Heart right ventricle (tissue), 16 donors: ENCODE results near the gene PAPLN. TPM values are rescaled to one million over a fixed set of nuclear protein-coding genes. Genes with fewer than 3 reads are reported as not detected.

Experiments used
- ATAC-seq, 8 donors: fragments of 200-7000 bp; cut with Tn5 transposase; one replicate each; pipeline ENCODE4 v1.9.1; 2020; ENCODE audit warnings: mild to moderate bottlenecking in 8 of 8, moderate library complexity in 8 of 8, moderate number of reproducible peaks in 1 of 8
- DNase-seq, 2 donors: peaks; one replicate each; pipeline ENCODE4 v3.0.0-alpha.2; 2020
- H3K27ac ChIP-seq, 10 donors: fragments of 200-600 bp; sonication (generic) in 2 of 10; one replicate each; pipeline versions ENCODE4 v1.5.0 to v1.8.0; 2020 to 2022; ENCODE audit warnings: mild to moderate bottlenecking in 3 of 10
- H3K27me3 ChIP-seq, 7 donors: fragments of 200-600 bp; one replicate each; pipeline ENCODE4 v1.8.0; 2021 to 2022; ENCODE audit warnings: mild to moderate bottlenecking in 2 of 7
- H3K36me3 ChIP-seq, 9 donors: fragments of 200-600 bp; sonication (generic) in 1 of 9; one replicate each; pipeline versions ENCODE4 v1.5.0 to v1.8.0; 2020 to 2022; ENCODE audit warnings: mild to moderate bottlenecking in 2 of 9
- H3K4me1 ChIP-seq, 9 donors: fragments of 200-600 bp; sonication (generic) in 1 of 9; one replicate each; pipeline versions ENCODE4 v1.5.0 to v1.8.0; 2020 to 2022; ENCODE audit warnings: mild to moderate bottlenecking in 4 of 9
- H3K4me3 ChIP-seq, 10 donors: fragments of 200-600 bp; sonication (generic) in 2 of 10; one replicate each; pipeline versions ENCODE4 v1.5.0 to v1.8.0; 2020 to 2022; ENCODE audit warnings: mild to moderate bottlenecking in 7 of 10, moderate library complexity in 2 of 10
- H3K9me3 ChIP-seq, 11 donors: fragments of 200-600 bp in 10 of 11; sonication (generic) in 2 of 11; one replicate each; pipeline versions ENCODE4 v1.5.0 to v1.8.0; 2013 to 2022; ENCODE audit warnings: mild to moderate bottlenecking in 2 of 11, control low read depth in 1 of 11, moderate library complexity in 1 of 11
- WGBS, 2 donors: extraction: QIAGEN DNeasy Blood & Tissue Kit; methylation state at CpG; one replicate each; pipeline ENCODE4 v1.1.7; 2013; ENCODE audit warnings: inconsistent platforms in 1 of 2; 5-methylcytosine and 5-hydroxymethylcytosine counted together
- intact Hi-C, 10 donors: fragments of 100-400 bp; cut with DNase I; formaldehyde crosslinking; loops; one replicate each; pipeline versions ENCODE4 v1.11.1 to v1.14.2; 2022
- polyA plus RNA-seq, 2 donors: library from polyadenylated mRNA; stranded (reverse); fragments of 200-250 nt; gene quantifications; one replicate each; pipeline ENCODE4 v1.2.3, GENCODE V29; 2013
- total RNA-seq, 10 donors: library from RNA; stranded (reverse); fragmentation: NEBNext Ultra II Directional in 3 of 10; extraction: Animal tissue kit (Norgen Biotek cat#: 25700) in 3 of 10; gene quantifications; one replicate each; pipeline versions ENCODE4 v1.2.1 to v1.2.4, GENCODE V29; 2021 to 2023
- TF ChIP-seq, protein P1 (sequence below), 9 donors: fragments of 200-600 bp; sonication (generic) in 2 of 9; IDR thresholded peaks; one replicate each; pipeline versions ENCODE4 v1.5.0 to v1.8.0; 2021 to 2022; ENCODE audit warnings: antibody characterized with exemption in 9 of 9, mild to moderate bottlenecking in 5 of 9, moderate library complexity in 1 of 9
- donor health status: Arrhythmogenic right ventricular cardiomyopathy.
- donor health status: ischemic (EF 13 %, LVEDD 7.1; RV severe dilation, severe dysfunction).
- donor health status: healthy with polysubstance abuse.
- donor health status: DM: no; HTN: yes; CAD: no.
- donor health status: DM: no; HTN: no; CAD: no.
- donor health status: ischemic (EF 25% LVEDD 6.9; RV normal size, moderate dysfunction).
- donor health status: ischemic (EF 25% LVEDD 5.7; RV mildly dilated, moderate dysfunction).
- donor health status: healthy.
- donor health status: DM: yes; HTN: yes; CAD: no.
- donor health status: Ischemic cardiomyopathy.
- donor health status: ischemic (EF 35%, LVEDD 5.7; RV mildly dilated, moderate dysfunction).
- donor health status: nonischemic (EF 11% LVEDD 7.7; RV severe dilation, severe dysfunction).
- donor health status: DM: yes; HTN: yes; CAD: no.
- donor health status: PGD.
- donor health status: ischemic (EF 29% LVEDD 5.4; RV normal size, mild dysfunction).
- donor health status: nonischemic (EF 23%, LVEDD 6.1; RV moderate dilation, normal function).

Gene PAPLN
- total and polyA plus RNA-seq, 12 donors: 0.64 to 4.1 (median 1.8) TPM

DNA sequence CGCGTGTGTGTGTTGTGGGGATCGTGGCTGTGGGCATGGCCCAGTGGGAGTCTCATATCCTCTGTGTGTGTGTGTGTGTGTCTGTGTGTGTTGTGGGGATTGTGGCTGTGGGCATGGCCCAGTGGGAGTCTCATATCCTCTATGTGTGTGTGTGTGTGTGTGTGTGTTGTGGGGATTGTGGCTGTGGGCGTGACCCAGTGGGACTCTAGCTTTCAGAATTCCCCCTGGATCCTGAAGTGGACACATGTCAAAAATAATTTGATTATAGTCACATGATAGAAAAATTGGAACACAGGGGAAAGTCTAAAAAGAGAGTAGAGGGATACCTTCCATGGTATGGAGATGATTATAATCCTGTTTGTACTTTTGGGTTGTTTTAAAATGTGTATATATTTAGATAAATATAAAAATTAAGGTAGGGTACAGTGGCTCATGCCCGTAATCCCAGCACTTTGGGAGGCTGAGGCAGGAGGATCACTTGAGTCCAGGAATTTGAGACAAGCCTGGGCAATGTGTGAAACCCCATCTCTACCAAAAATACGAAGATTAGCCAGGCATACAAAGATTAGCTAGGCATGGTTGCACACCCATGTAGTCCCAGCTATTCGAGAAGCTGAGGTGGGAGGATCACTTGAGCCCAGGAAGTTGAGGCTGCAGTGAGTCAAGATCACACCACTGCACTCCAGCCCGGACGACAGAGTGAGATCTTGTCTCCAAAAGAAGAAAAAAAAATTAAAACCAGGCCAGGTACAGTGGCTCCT lies 11.0 kb downstream of the PAPLN start:
- TF ChIP-seq, protein P1, sequence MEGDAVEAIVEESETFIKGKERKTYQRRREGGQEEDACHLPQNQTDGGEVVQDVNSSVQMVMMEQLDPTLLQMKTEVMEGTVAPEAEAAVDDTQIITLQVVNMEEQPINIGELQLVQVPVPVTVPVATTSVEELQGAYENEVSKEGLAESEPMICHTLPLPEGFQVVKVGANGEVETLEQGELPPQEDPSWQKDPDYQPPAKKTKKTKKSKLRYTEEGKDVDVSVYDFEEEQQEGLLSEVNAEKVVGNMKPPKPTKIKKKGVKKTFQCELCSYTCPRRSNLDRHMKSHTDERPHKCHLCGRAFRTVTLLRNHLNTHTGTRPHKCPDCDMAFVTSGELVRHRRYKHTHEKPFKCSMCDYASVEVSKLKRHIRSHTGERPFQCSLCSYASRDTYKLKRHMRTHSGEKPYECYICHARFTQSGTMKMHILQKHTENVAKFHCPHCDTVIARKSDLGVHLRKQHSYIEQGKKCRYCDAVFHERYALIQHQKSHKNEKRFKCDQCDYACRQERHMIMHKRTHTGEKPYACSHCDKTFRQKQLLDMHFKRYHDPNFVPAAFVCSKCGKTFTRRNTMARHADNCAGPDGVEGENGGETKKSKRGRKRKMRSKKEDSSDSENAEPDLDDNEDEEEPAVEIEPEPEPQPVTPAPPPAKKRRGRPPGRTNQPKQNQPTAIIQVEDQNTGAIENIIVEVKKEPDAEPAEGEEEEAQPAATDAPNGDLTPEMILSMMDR (IDR thresholded peaks at IDR 0.05): no peak
- Histone ChIP-seq H3K27me3 (peaks cover 6 to 28% (median 24%) of the 10 kb centered on the region in 7 donors), H3K27ac (no peak overlapping the region), H3K9me3 (no peaks in the 10 kb centered on the region), H3K36me3 (no peaks in the 10 kb centered on the region), H3K4me3 (no peak overlapping the region), H3K4me1 (peaks cover 0 to 16% (median 9%) of the 10 kb centered on the region in 9 donors)
- ATAC-seq: no peak
- WGBS, 2 donors: 72 to 78% methylated on average over 9 of the region's 9 CpGs
- intact Hi-C loops: no loop called here
- no peak for DNase-seq

DNA sequence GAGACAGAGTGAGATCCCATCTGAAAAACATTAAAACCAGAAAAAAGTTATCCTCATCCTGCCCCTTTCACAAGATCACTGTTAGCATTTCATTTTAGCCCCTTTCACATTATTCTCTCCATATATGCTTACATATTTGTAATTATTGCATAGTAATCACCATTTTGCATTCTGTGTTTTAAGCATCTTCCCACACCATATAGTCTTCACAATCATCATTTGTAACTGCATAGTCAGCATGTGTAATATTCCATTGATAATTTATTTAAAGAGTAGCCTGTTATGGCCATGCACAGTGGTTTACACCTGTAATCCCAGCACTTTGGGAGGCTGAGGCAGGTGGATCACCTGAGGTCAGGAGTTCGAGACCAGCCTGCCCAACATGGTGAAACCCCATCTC lies 11.8 kb downstream of the PAPLN start:
- DNase-seq (no peak), ATAC-seq (no peak)
- peaks cover 6 to 22% (median 20%) of the 10 kb centered on the region in 7 donors for H3K27me3 ChIP-seq
- no peaks in the 10 kb centered on the region for H3K9me3 ChIP-seq
- peaks cover 0 to 15% (median 9%) of the 10 kb centered on the region in 9 donors for H3K4me1 ChIP-seq
- WGBS, 2 donors: 95 to 100% methylated on average over 1 of the region's 1 CpG
- TF ChIP-seq, protein P1 (IDR thresholded peaks at IDR 0.05): no peak
- H3K4me3 ChIP-seq: no peak overlapping the region
- intact Hi-C loops: no loop called here
- H3K27ac ChIP-seq: no peak overlapping the region
- H3K36me3 ChIP-seq: no peaks in the 10 kb centered on the region

DNA sequence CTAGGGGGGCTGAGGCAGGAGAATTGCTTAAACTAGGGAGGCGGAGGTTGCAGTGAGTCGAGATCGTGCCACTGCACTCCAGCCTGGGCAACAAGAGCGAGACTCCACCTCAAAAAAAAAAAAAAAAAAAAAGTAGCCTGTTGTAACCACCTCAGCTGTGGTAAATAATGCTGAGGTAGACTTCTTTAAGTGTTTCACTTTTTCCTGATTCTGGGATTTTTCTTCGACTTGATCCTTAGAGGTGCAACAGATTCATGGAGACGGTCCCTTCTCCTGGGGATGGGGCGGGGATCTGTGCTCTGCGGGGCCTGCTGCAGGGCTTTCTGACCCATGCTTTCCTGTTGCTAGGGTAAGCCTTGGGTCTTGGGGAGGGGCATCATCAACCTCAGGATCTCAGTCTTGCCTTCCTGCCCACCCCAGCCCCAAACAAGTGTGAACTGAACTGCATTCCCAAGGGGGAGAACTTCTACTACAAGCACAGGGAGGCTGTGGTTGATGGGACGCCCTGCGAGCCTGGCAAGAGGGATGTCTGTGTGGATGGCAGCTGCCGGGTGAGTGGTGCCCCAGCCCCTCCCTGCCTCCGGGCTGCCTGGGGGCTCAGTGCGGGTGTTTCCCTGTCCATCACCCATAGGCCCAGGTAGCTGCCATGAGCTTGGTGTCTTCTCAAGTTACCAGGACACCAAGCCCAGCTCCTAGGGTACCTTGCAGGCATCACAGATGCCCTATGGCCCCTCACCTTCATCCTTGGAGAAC lies 12.4 kb downstream of the PAPLN start:
- intact Hi-C loops: no loop called here
- peaks cover 6 to 16% (median 13%) of the 10 kb centered on the region in 7 donors for H3K27me3 ChIP-seq
- peaks cover 0 to 15% (median 9%) of the 10 kb centered on the region in 9 donors for H3K4me1 ChIP-seq
- ATAC-seq (no peak), DNase-seq (no peak)
- WGBS, 2 donors: 87 to 90% methylated on average over 13 of the region's 13 CpGs
- H3K4me3 ChIP-seq: no peak overlapping the region
- H3K27ac ChIP-seq: no peak overlapping the region
- H3K9me3 ChIP-seq: no peaks in the 10 kb centered on the region
- TF ChIP-seq, protein P1 (IDR thresholded peaks at IDR 0.05): no peak
- no peaks in the 10 kb centered on the region for H3K36me3 ChIP-seq

DNA sequence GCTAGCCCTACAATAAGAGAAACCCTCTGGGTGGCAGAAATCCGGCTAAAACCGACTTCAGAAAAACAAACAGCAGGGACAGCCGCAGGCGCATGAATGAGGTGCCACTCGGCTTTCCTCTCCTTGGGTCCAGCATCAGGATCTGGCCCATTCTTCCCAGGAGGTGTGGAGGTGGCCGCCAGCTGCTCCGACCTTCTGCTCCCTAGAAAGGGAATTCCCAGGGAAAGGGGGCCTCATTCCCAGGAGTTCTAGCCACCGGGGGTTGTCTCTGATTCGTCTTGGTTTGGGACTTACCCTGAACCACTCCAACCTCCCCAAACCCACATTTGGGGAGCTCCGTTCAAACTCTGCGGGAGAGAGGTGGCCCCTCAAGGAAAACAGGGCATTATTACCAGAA lies 13.0 kb downstream of the PAPLN start:
- DNase-seq: no peak
- Histone ChIP-seq H3K27ac (no peak overlapping the region), H3K4me3 (no peak overlapping the region), H3K36me3 (no peaks in the 10 kb centered on the region), H3K9me3 (no peaks in the 10 kb centered on the region), H3K27me3 (peaks cover 6 to 10% (median 8%) of the 10 kb centered on the region in 7 donors), H3K4me1 (peaks cover 0 to 11% (median 8%) of the 10 kb centered on the region in 9 donors)
- TF ChIP-seq, protein P1 (IDR thresholded peaks at IDR 0.05): no peak
- ATAC-seq: no peak
- intact Hi-C loops: no loop called here
- 91 to 93% methylated on average over 11 of the region's 11 CpGs for WGBS, 2 donors
